ENCODE data around the gene KLHL2.

Gene KLHL2

GRCh38 chr4:165192500-165192898, 14.9 kb upstream of the KLHL2 start:
- TF ChIP-seq CTCF (IDR thresholded peaks at IDR 0.05; ENCODE audit: low read depth, low read length), result no peak
- DNase-seq (ENCODE audit: low read depth in 2 of 2), result no peak

DNA sequence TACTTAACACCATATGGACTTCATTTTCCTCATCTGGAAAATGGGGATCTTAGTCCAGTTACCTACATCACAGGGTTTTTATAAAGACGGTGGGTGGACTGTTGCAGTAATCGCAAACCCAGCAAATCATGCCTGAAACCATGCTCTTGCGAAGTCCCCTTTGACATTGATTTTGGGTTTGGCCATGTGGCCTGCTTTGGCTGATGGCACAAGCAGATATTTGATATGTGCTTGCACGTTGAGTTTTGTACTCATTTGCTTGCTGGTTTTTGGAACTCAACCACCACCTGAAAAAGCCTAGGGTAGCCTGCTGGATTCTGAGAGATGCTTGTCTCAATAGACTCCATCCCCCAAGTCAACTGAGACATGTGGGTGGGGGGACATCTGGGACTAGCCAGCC, 14.4 kb upstream of the KLHL2 start:
- TF ChIP-seq CTCF (IDR thresholded peaks at IDR 0.05; ENCODE audit: low read depth, low read length), result no peak
- no peak for DNase-seq (ENCODE audit: low read depth in 2 of 2)
- no peak overlapping the region for H3K4me3 ChIP-seq (replicated peaks in 1 of 2; ENCODE audit: low read depth in 2 of 2, low read length in 2 of 2)

More at GRCh38 chr4:165192500-165192898, 14.9 kb upstream of the KLHL2 start:
- H3K4me3 ChIP-seq (replicated peaks in 1 of 2; ENCODE audit: low read depth in 2 of 2, low read length in 2 of 2), result no peak overlapping the region

GRCh38 chr4:165194368-165194767, 13.0 kb upstream of the KLHL2 start:
- TF ChIP-seq CTCF (IDR thresholded peaks at IDR 0.05; ENCODE audit: low read depth, low read length), result no peak
- DNase-seq (ENCODE audit: low read depth in 2 of 2), result no peak
- H3K4me3 ChIP-seq (replicated peaks in 1 of 2; ENCODE audit: low read depth in 2 of 2, low read length in 2 of 2), result no peak overlapping the region

- no peak overlapping the region for H3K4me3 ChIP-seq (replicated peaks in 1 of 2; ENCODE audit: low read depth in 2 of 2, low read length in 2 of 2)
- TF ChIP-seq CTCF (IDR thresholded peaks at IDR 0.05; ENCODE audit: low read depth, low read length), result no peak
- peak in 1 of 2 donors; percentile 14 for DNase-seq (ENCODE audit: low read depth in 2 of 2)
Observed at GRCh38 chr4:165198329-165198728, 9.0 kb upstream of the KLHL2 start.

- no peak for TF ChIP-seq CTCF (IDR thresholded peaks at IDR 0.05; ENCODE audit: low read depth, low read length)
- no peak overlapping the region for H3K4me3 ChIP-seq (replicated peaks in 1 of 2; ENCODE audit: low read depth in 2 of 2, low read length in 2 of 2)
- DNase-seq (ENCODE audit: low read depth in 2 of 2), result no peak
Observed at GRCh38 chr4:165199286-165199685, 8.1 kb upstream of the KLHL2 start.

GRCh38 chr4:165199722-165200121, 7.6 kb upstream of the KLHL2 start:
- peak in 1 of 2 donors; percentile 18 for DNase-seq (ENCODE audit: low read depth in 2 of 2)
- no peak overlapping the region for H3K4me3 ChIP-seq (replicated peaks in 1 of 2; ENCODE audit: low read depth in 2 of 2, low read length in 2 of 2)
- TF ChIP-seq CTCF (IDR thresholded peaks at IDR 0.05; ENCODE audit: low read depth, low read length), result no peak

DNA sequence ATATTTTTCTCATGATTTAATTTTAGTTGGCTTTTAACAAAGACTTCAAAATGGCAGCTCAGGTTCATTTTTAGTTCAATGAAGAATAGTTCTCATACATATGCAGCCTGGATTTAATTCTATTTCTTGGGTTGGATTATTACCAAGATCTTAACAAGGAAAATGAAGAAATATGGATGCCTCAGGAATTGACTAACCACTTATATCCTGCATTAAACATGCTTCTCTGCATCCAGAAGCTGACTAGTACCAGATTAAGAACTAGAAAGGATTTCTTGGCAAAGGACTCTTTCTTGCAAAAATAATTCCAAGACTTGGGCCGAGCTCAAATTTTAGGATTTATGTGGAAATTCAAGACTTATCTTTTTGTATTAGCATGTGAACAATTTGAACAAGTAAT, 5.6 kb upstream of the KLHL2 start:
- DNase-seq (ENCODE audit: low read depth in 2 of 2), result peak in 1 of 2 donors; percentile 69
- no peak for TF ChIP-seq CTCF (IDR thresholded peaks at IDR 0.05; ENCODE audit: low read depth, low read length)
- no peak overlapping the region for H3K4me3 ChIP-seq (replicated peaks in 1 of 2; ENCODE audit: low read depth in 2 of 2, low read length in 2 of 2)
